Effector CD8-positive, alpha-beta T cell (primary cell): ENCODE data around the gene LRRC52.

Source experiments
- DNase-seq: peaks from one replicate; lab custom pipeline; 2025; lab: John Stamatoyannopoulos, UW
- total RNA-seq, 4 experiments: gene quantifications; one replicate each; lab custom pipeline; 2026; lab: John Stamatoyannopoulos, UW

Gene LRRC52
- total RNA-seq, result 0 reads per million in 4 experiments

- no peak for DNase-seq
Observed at GRCh38 chr1:165543532-165544438, at the start of gene LRRC52. LRRC52 (plus strand) TSS chr1:165544000; CDS start chr1:165544297, 297 bp downstream.

GRCh38 chr1:165494949-165495857 lies 48.6 kb upstream of the LRRC52 start:
- DNase-seq, result no peak

- no peak for DNase-seq
Observed at GRCh38 chr1:165495858-165496205, 48.0 kb upstream of the LRRC52 start.

DNA sequence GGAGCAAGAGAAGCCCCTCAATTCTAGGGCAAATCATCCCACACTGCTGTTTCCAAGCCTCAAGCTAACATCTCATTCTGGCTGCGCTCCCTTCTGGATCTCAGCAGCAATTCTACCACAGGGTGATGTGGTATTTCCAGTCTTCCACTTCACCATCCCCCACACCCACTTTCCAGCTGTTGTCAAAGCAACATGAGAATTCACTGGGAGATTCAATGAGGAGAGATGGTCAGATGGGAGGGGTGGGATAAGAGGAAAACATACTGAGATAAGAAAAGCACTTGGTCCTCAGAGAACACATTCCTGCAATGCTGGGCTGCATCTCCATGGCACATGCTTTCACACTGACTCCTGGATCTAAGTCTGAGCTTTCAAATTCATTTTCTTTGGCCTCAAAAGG lies 47.3 kb upstream of the LRRC52 start:
- DNase-seq, result no peak

DNA sequence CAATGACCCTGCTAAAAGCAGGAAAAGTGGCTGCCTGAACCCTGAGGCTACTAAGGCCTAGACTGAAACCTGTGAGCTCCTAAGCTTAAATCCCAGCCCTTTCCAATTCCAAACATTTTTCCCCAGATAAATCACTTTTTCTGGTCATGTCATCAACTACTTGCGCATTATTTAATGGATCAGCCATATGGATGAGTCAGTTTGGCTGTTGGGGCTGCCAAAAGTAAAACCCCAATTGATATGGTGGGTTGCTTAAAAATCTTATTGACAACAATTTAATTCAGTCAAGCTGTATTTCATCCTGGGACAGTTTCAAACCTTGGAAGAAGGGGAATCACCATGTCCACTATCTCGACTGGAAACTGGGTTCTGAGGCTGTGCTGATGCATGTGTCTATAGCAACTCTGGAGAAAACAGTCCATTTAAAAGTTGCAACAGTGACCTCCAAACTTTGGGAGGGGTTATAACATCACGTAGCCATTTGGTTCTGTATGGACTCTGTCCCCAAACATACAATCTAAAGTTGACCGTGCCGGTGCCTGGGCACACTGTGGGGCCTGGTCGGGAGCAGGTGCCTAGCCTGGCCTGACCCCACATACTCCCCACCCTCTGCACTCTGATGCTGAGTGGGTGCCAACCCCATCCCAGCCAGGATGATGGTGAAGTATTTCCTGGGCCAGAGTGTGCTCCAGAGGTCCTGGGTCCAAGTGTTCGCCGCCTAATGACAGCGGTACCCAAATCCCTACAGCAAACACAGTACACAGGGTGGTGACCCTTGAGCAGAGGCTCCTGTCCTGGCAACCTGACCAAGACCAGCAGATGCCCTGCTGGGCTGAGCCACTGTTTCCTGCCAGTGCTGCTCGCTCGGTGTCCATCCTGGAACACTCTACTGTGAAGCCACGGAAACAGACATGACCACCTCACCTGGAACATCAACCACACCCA lies 46.5 kb upstream of the LRRC52 start:
- DNase-seq, result no peak

DNA sequence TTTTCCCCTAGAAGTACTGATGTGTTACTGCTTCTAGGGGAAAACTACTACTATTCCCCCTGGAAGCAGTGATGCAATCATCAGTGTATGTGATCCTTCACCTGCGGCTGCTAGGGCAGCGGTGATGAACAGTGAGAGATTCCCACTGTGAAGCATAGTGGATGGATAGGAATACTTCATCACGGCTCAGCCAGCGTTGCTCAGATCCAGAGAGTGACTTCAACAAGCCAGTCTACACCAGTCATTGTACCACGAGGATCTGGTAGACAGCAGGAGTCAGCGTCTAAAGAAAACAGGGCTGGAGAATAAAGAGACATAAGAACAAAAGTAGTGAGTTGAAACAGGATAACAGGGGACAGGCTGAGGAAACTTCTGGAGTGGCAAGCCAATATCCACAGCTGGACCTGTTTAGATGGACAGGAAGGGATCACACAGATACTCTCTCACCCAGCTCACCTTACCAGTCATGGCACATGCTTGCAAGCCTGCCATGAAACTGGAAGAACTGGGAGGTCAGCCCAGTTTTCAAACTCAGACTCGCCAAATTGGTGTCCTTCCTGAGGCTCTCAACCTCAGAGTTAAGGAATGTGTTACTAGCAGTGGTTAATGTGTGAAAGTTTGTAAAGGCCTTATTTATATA lies 42.4 kb upstream of the LRRC52 start:
- no peak for DNase-seq

DNA sequence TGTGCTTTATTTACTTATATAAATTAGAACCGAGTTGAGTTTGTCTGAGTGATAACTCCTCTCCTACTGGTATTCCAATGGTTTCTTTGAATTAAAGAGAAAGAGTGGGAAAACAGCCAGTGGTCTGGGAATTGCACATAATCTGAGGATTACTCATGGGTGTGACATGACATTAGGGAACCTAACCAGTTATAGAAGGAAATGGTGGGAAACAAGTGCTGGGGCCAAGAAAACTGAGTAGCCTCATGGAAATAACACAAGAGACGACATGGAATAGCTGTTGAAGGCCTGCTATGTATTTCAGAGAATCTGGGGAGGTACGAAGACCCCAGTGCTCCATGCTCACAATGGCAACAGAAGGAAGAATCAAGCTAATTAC lies 41.8 kb upstream of the LRRC52 start:
- DNase-seq, result no peak

GRCh38 chr1:165507570-165507969 lies 36.2 kb upstream of the LRRC52 start:
- DNase-seq, result no peak

- DNase-seq, result no peak
Observed at GRCh38 chr1:165508291-165508690, 35.5 kb upstream of the LRRC52 start.

GRCh38 chr1:165512816-165513215 lies 31.0 kb upstream of the LRRC52 start:
- DNase-seq, result no peak

- DNase-seq, result no peak
Observed at GRCh38 chr1:165516469-165516868, 27.3 kb upstream of the LRRC52 start.

DNA sequence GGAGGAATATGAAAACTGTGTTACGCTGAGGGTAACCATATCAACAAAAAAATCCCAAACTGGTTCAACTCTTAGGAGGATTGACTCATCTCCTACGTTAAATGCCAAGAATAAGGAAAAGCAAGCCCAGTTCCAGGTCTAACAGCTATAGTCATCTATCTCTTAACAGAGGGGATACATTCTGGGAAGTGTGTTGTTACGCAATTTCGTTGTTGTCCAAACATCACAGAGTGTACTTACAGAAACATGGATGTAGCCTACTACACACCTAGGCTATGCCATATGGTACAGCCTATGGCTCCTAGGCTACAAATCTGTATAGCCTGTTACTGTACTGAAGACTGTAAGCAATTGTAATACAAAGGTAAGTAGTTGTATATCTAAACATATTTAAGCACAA lies 23.2 kb upstream of the LRRC52 start:
- no peak for DNase-seq

GRCh38 chr1:165524639-165525285 lies 19.0 kb upstream of the LRRC52 start:
- no peak for DNase-seq

GRCh38 chr1:165525708-165526107 lies 18.1 kb upstream of the LRRC52 start:
- no peak for DNase-seq

- DNase-seq, result no peak
Observed at GRCh38 chr1:165527251-165528007, 16.4 kb upstream of the LRRC52 start.

DNA sequence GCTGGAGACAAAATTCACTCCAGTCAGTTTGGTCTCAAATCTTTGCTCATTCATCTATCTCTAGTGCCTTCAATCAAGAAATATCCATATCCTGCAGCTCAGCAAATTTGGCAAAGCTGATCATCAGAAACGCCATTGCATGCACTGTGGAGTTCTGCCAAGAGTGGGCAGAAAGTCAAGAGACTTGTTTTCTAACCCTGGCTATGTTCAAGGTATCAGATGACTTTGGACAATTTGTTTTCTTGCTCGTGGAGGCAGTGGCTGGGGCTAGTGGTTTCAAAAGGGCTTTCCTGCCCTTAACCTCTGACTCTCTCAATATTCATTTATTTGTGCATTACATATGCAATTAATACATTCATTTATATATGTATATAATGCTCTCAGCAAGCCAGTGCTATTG lies 12.8 kb upstream of the LRRC52 start:
- DNase-seq, result no peak

DNA sequence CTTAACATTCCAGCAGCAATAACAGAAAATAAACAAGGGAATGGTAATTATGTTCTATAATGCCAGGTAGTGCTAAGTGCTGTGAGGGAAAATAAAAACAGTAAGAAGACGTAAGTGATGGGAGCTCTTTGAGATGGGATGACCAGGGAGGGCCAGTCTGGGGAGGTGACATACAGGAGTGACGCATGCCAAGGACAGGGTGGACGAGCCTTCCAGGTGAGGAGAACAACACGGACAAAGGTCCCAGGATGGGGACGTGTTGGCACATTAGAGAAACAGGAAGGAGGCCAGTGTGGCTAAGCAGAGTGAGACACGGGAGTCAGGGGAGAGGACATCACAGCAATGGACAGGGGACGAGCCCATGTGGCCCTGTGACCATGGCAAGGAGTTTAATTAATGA lies 11.7 kb upstream of the LRRC52 start:
- DNase-seq, result no peak

GRCh38 chr1:165533254-165533653 lies 10.5 kb upstream of the LRRC52 start:
- DNase-seq, result no peak

- DNase-seq, result no peak
Observed at GRCh38 chr1:165536016-165536415, 7.8 kb upstream of the LRRC52 start.
